ENCODE data around the gene ADAMTSL3. TPM values are rescaled to one million over a fixed set of nuclear protein-coding genes. Genes with fewer than 3 reads are reported as not detected.

Gene ADAMTSL3
- total and polyA plus RNA-seq, 2 of the 8 experiments (the other 6 are each of a cell fraction or from before 2014, with no cell fraction given): 0.35 to 1.4 TPM

DNA sequence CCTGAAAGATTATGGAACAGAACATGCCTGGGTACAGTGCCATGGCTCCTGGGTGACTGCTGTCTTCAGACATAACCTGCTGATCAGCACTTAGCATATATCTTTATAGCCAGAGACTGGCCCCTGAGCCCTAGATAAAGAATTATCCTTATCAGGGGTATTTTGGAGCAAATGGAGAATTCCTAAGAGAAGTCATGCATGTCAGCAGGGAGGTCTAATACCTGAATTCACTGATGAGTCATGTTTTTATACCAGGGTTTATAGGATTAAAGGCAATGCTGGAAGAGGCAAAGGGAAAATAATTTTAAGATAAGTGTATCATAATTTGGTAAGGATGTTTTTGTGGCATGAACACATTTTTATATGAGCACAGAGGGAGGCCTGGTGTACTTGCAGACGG is 159.8 kb downstream of the ADAMTSL3 start:
- Histone ChIP-seq H3K18ac (ENCODE audit: extremely low read depth, low read length) (no peak overlapping the region), H3K9ac (replicated peaks in 1 of 4; ENCODE audit: extremely low read depth in 1 of 4, low read depth in 3 of 4, low read length in 3 of 4) (no peak overlapping the region), H2BK120ac (replicated peaks; ENCODE audit: low read depth, low read length) (no peak overlapping the region), H4K20me1 (replicated peaks in 1 of 2; ENCODE audit: control insufficient read depth in 1 of 2, insufficient read depth in 2 of 2, low read length in 2 of 2) (no peaks in the 10 kb centered on the region), H3K14ac (ENCODE audit: insufficient read length) (no peak overlapping the region), H3K9me3 (ENCODE audit: insufficient read depth in 2 of 2, low read depth in 1 of 2, low read length in 1 of 2) (no peaks in the 10 kb centered on the region), H3K36me3 (ENCODE audit: control insufficient read depth in 2 of 4, insufficient read depth in 4 of 4, low read length in 3 of 4) (no peaks in the 10 kb centered on the region), H2AK5ac (ENCODE audit: low read depth, low read length) (no peak overlapping the region), H2AFZ (ENCODE audit: low read length) (no peak overlapping the region), H4K5ac (ENCODE audit: insufficient read length, low read depth, low read length) (no peak overlapping the region), H2BK12ac (ENCODE audit: low read depth, low read length) (no peak overlapping the region), H3K79me1 (ENCODE audit: low read depth, low read length) (no peaks in the 10 kb centered on the region), H2BK5ac (ENCODE audit: low read depth, low read length) (no peak overlapping the region), H3K4me3 (ENCODE audit: extremely low read depth in 1 of 4, insufficient read depth in 2 of 4, low read depth in 3 of 4, low read length in 4 of 4) (no peak overlapping the region), H3K4me2 (ENCODE audit: insufficient read depth in 1 of 2, low read depth in 2 of 2, low read length in 2 of 2) (no peak overlapping the region), H4K91ac (replicated peaks; ENCODE audit: insufficient read length, low read length) (no peak overlapping the region), H3K23ac (ENCODE audit: insufficient read length) (no peak overlapping the region), H3K27me3 (replicated peaks in 1 of 4; ENCODE audit: control insufficient read depth in 3 of 4, extremely low read depth in 1 of 4, insufficient read depth in 3 of 4, low read length in 3 of 4) (no peaks in the 10 kb centered on the region), H3K4me1 (replicated peaks in 1 of 4; ENCODE audit: control insufficient read depth in 3 of 4, insufficient read depth in 4 of 4, low read length in 3 of 4) (no peaks in the 10 kb centered on the region), H2BK15ac (ENCODE audit: low read length) (no peak overlapping the region), H3K79me2 (ENCODE audit: control insufficient read depth in 1 of 2, insufficient read depth in 2 of 2, low read length in 2 of 2) (no peaks in the 10 kb centered on the region), H4K8ac (ENCODE audit: extremely low read depth, insufficient read depth, low read length) (no peak overlapping the region), H3K23me2 (ENCODE audit: low read depth, low read length) (no peaks in the 10 kb centered on the region), H3K27ac (ENCODE audit: low read depth, low read length) (no peak overlapping the region), H3K56ac (replicated peaks; ENCODE audit: insufficient read length, low read depth, low read length) (no peak overlapping the region), H2BK20ac (ENCODE audit: low read length) (no peak overlapping the region), H3K4ac (replicated peaks; ENCODE audit: insufficient read length, low read depth, low read length) (no peak overlapping the region)
- 0% methylated on average over 1 of the region's 1 CpG; no CpG with 5 or more reads in 1 of the 2 experiments for WGBS, 2 experiments (ENCODE audit: extremely low coverage in 1 of 2, insufficient coverage in 1 of 2, insufficient read length in 1 of 2, insufficient replicate concordance in 2 of 2, low coverage in 1 of 2, low lambda C conversion rate in 2 of 2, missing lambda C conversion rate in 1 of 2)
- FAIRE-seq (no peak), DNase-seq (ENCODE audit: low read depth in 1 of 2, low spot score in 2 of 2) (no peak)
- CTCF ChIA-PET (ENCODE audit: partially characterized antibody): no interaction called here
- POLR2A ChIA-PET (ENCODE audit: partially characterized antibody): no interaction called here
- TF ChIP-seq ATF2 (IDR thresholded peaks at IDR 0.05; ENCODE audit: low read length) (no peak), GTF2F1 (IDR thresholded peaks at IDR 0.05; ENCODE audit: borderline replicate concordance, low read depth, low read length) (no peak), CREB1 (IDR thresholded peaks at IDR 0.05) (no peak)
